Hindlimb muscle (tissue), 1 donor: ENCODE results near the gene CTSO. TPM values are rescaled to one million over a fixed set of nuclear protein-coding genes. Genes with fewer than 3 reads are reported as not detected.

Source experiments
- polyA plus RNA-seq: library from polyadenylated mRNA; unstranded; fragments of 120-200 nt; gene quantifications from one replicate; pipeline ENCODE4 v1.2.1, GENCODE V29; 2013; ENCODE audit not compliant: insufficient read length

CTSO gene
- polyA plus RNA-seq, 1 donor: 24.0 TPM

Other genes with a start within 250 kb of the CTSO start
- gene GUCY1B1, start 194.8 kb downstream of the CTSO start, polyA plus RNA-seq: 21.5 TPM
- not detected for gene ASIC5, start 87.6 kb downstream of the CTSO start, polyA plus RNA-seq
- not detected for gene TDO2, start 50.2 kb downstream of the CTSO start, polyA plus RNA-seq